Gastroesophageal sphincter (tissue), 3 donors: Measurements from ENCODE around the gene CDK17.

Experiments
- CTCF ChIP-seq, 4 experiments: fragments of 200-600 bp in 2 of 4; fragments of 450-650 bp in 2 of 4; sonication (generic) in 1 of 4; IDR thresholded peaks; one replicate each; pipeline ENCODE4 v1.5.1; 2017 to 2019; ENCODE audit warnings: antibody characterized with exemption in 4 of 4, mild to moderate bottlenecking in 2 of 4, moderate library complexity in 2 of 4
- EP300 ChIP-seq: sonication (generic); formaldehyde crosslinking; IDR thresholded peaks from one replicate; pipeline ENCODE4 v1.6.1; 2017; ENCODE audit warnings: antibody characterized with exemption, mild to moderate bottlenecking
- POLR2A ChIP-seq, 2 donors: fragments of 450-650 bp; IDR thresholded peaks; one replicate each; pipeline ENCODE4 v1.6.1; 2017; ENCODE audit warnings: antibody characterized with exemption in 2 of 2, mild to moderate bottlenecking in 2 of 2, moderate library complexity in 1 of 2

- TF ChIP-seq EP300, result no peak
- no peak for TF ChIP-seq CTCF (IDR thresholded peaks at IDR 0.05)
- TF ChIP-seq POLR2A (IDR thresholded peaks at IDR 0.05), result no peak
Observed at GRCh38 chr12:96285158-96285557, 115.1 kb downstream of the CDK17 start.
